GM12875 (cell line): ENCODE data around the gene ME3.

ENCODE experiments used
- H3K4me3 ChIP-seq: one replicate; pipeline ENCODE4 v1.5.1; 2011; ENCODE audit warnings: low read depth, low read length, control low read depth
- TF ChIP-seq, protein P1 (sequence below): IDR thresholded peaks from 2 replicates; pipeline ENCODE4 v1.5.1; 2011; ENCODE audit warnings: low read depth, mild to moderate bottlenecking, control low read depth, inconsistent platforms, low read length, moderate library complexity, borderline replicate concordance; ENCODE audit not compliant: insufficient read depth

Gene ME3

DNA sequence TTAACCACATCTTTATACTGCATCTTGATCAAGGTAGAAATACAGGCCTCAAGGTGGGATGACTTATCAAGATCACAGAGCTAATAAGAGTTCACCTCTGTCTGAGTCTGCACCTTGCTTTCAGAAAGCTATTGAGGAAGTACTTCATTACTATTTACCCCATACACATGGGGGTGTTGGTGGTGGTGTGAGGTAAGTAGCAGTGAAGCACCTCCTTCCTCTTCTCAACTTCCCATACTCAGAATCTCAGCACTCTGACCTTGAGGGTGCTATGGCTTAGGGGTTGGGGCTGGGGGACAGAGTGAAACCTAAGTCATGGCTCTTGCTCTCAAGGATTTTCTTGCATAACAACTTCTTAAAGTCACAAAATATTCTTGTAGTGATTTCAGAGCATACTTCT lies 56.9 kb downstream of the ME3 start:
- TF ChIP-seq, protein P1, sequence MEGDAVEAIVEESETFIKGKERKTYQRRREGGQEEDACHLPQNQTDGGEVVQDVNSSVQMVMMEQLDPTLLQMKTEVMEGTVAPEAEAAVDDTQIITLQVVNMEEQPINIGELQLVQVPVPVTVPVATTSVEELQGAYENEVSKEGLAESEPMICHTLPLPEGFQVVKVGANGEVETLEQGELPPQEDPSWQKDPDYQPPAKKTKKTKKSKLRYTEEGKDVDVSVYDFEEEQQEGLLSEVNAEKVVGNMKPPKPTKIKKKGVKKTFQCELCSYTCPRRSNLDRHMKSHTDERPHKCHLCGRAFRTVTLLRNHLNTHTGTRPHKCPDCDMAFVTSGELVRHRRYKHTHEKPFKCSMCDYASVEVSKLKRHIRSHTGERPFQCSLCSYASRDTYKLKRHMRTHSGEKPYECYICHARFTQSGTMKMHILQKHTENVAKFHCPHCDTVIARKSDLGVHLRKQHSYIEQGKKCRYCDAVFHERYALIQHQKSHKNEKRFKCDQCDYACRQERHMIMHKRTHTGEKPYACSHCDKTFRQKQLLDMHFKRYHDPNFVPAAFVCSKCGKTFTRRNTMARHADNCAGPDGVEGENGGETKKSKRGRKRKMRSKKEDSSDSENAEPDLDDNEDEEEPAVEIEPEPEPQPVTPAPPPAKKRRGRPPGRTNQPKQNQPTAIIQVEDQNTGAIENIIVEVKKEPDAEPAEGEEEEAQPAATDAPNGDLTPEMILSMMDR, result no peak
- no peak overlapping the region for H3K4me3 ChIP-seq

DNA sequence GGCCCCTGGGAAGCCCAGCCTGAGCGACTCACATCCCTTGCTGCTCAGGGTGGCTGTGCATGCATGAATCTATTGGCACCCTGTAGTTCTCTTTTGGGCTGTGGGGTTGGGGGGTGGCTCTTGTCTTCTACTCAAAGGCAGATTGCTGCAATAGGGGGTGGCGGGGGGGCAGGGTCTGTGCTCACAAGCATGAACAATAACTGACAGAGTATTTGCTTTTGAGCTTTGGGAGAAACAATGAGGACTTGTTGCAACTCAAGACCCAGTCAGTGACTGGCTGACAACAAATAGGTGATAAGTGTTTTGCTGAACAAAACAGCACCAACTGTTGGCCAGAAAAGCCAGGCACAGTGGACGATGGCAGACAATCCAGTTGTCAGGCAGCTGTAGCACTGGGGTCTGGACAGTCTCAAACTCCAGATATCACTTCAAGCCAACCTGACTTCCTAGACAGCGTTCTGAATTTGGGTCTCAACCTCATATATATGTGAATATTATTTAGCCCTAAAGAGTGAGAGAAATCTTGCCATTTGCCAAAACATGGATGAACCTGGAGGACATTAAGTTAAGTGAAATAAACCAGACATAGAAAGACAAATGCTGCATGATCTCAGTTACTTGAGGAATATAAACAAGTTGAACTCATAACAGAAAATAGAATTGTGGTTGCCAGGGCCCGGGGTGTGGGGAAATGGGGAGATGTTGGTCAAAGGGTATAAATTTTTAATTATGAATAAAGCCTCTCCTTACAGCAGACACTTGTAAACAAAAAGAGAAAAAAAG lies 61.7 kb downstream of the ME3 start:
- TF ChIP-seq, protein P1, result no peak

DNA sequence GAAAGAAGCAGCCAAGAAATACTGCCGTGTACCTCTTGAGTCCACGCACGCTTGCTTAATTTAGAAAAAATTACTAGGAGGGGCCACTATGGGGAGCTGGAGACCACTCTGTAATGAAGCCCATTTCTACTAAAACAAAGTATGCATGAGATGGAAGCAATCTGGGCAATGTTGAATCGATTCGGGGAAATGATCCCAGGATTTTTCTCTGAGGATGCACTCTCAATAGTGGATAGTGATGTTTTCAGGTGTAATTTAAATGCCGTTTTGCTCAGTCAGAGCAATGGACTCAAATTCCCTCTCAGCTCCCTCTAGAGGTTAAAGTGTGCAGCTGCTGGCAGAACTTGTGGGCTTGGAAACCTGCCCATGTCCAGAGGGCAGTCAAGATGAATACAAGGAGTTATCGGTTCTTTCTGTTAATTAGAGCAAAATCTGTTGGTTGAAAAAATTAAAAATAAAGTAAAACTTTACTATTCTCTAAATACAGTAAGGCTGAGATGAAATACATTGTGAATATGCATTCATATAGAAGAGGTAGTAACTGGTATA lies 64.1 kb downstream of the ME3 start:
- no peak overlapping the region for H3K4me3 ChIP-seq
- TF ChIP-seq, protein P1, result peak; percentile 87

More for the DNA sequence above, 61.7 kb downstream of the ME3 start:
- H3K4me3 ChIP-seq, result no peak overlapping the region

DNA sequence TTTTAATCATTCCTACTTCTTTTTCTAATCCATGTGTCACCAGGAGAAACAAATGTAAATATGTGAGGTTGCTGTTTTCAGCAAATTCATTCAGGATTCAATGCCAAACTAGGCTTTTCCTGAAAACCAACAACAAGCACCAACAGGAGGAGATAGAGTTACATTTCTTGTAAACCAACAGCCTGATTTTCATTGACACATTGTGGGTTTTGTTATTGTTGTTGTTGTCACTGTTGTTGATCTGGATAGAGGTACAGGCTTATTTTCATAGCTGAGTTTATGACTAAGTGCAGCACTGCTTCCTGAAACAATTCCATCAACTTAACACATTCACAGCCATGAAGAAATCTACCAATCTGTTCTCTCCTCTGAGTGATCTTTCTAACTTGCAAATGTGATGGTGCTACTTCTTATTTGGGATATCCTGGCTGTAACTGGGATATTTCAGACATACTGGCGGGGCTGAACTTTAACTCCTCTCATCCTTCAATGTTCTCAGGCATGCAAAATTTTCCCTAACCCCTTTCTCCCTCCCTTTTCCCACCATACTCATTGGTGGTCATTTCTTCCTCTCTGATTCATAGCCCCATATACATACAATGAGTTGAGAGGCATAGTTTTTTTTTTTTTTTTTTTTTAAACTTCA lies 65.5 kb downstream of the ME3 start:
- H3K4me3 ChIP-seq, result no peak overlapping the region
- TF ChIP-seq, protein P1, result no peak

DNA sequence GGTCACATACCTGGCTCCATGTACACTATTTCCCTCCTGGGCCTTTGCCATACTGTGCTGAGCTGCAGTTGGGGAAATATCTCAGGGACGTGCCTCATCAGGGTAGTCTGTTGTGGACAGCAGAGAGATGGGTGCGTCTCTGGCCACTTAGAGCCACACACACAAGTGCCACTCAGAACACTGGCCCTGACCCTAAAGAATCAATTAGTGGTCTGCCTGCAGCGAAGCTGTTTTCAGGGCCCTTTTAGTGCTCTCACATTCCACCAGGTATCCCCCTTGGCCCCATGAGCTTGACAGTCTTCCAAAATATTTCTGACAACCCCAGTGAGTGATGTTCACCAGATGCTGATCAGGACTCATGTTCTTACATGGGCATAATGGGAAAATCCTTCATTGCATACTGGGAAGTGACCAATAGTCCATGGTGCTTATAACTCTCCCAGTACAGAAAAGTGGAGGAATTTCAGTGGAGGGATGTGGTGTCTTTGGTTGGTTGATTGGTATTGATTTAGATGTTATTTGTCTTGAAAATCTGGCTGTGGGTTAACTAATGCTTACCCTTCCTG lies 66.1 kb downstream of the ME3 start:
- TF ChIP-seq, protein P1, result no peak
- no peak overlapping the region for H3K4me3 ChIP-seq

DNA sequence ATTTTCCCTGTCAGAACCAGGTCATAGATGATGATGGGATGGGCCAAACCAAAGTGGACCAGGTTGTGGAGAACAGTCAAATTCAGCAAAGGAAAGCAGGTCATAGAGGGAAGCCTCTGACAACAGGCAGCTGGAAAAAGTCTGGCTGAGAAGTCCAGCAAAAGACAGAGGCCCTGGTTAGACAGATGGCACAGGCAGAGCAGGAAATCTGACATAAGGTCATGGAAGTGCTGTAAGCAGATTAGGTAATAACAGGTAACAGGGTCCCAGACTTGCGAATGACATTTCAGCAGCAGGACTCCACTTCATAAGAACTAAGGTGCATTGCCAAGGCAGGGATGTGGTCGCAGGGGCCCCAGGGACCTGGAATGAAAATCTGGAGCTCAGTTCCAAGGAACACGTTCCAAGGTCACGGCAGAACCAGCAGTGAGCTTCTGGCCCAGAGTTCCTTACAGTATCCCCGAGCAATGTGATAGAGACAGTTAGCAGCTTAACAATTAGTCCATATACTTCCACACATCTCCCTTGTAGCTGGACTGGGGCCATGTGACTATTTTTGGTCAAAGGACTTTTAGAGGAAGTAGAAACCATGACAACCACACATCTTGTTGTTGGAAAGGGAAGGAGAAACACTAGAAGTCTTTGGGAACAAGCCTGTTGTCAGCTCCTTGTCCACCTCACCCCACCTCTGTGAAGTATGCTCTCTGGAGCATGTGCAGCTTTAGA lies 75.4 kb downstream of the ME3 start:
- TF ChIP-seq, protein P1, result no peak
- no peak overlapping the region for H3K4me3 ChIP-seq
